A549 (cell line): ENCODE results near the gene LPCAT4. TPM values are rescaled to one million over a fixed set of nuclear protein-coding genes. Genes with fewer than 3 reads are reported as not detected.

Experiments
- ATAC-seq, 2 experiments: fragments of 200-7000 bp in 1 of 2; fragments of >200 bp in 1 of 2; cut with Nextera tagmentation in 1 of 2; cut with Tn5 transposase in 1 of 2; 3 replicates each; pipeline versions ENCODE4 v1.8.0 to v1.9.1; 2018 to 2020; ENCODE audit warnings: mild to moderate bottlenecking in 1 of 2, moderate library complexity in 1 of 2
- CTCF ChIA-PET: fragments of 300-600 bp; sonication (Branson Sonifier 250); formaldehyde crosslinking; extraction: SDS; loops from one replicate; lab custom pipeline; 2021; ENCODE audit warnings: antibody characterized with exemption, inconsistent platforms; lab: Yijun Ruan, JAX
- POLR2A ChIA-PET: fragments of 350-600 bp; formaldehyde crosslinking; extraction: SDS; loops from one replicate; lab custom pipeline; 2021; ENCODE audit warnings: antibody characterized with exemption, inconsistent platforms; lab: Yijun Ruan, JAX
- DNase-seq, 2 experiments: peaks; one replicate each; pipeline versions ENCODE4 v3.0.0 to v3.0.0-alpha.2; 2011 to 2016; ENCODE audit warnings: low read depth in 1 of 2, low spot score in 1 of 2
- FAIRE-seq: peaks from 2 replicates; lab custom pipeline; 2011; peaks lifted over from hg19 to GRCh38; lab: Jason Lieb, UNC
- H3K27ac ChIP-seq, 2 experiments: fragments of >200 bp; sonication (Bioruptor Twin); formaldehyde crosslinking; 3 replicates each; pipeline ENCODE4 v1.5.1; 2016 to 2017
- H3K4me1 ChIP-seq: fragments of >200 bp; sonication (Bioruptor Twin); formaldehyde crosslinking; 3 replicates; pipeline ENCODE4 v1.6.1; 2016
- H3K4me2 ChIP-seq: fragments of >200 bp; sonication (Bioruptor Twin); formaldehyde crosslinking; 3 replicates; pipeline ENCODE4 v1.6.1; 2016
- H3K4me3 ChIP-seq: fragments of >200 bp; sonication (Bioruptor Twin); formaldehyde crosslinking; 3 replicates; pipeline ENCODE4 v1.5.1; 2016
- H3K9me3 ChIP-seq: fragments of >200 bp; sonication (Bioruptor Twin); formaldehyde crosslinking; 3 replicates; pipeline ENCODE4 v1.6.1; 2016
- ATOH8 ChIP-seq: fragments of 250-450 bp; sonication (Bioruptor Pico); IDR thresholded peaks from 2 replicates; pipeline ENCODE4 v1.5.0; 2020; ENCODE audit warnings: low read depth, mild to moderate bottlenecking, moderate library complexity
- CBX8 ChIP-seq: fragments of 200-600 bp; sonication (generic); IDR thresholded peaks from 2 replicates; pipeline ENCODE4 v1.6.1; 2016
- CEBPB ChIP-seq, 2 experiments: fragments of >200 bp in 1 of 2; sonication (Bioruptor Twin) in 1 of 2; formaldehyde crosslinking in 1 of 2; IDR thresholded peaks; 2 replicates each; pipeline ENCODE4 v1.6.1; 2012 to 2016
- CTCF ChIP-seq: fragments of >200 bp; sonication (Bioruptor Twin); formaldehyde crosslinking; IDR thresholded peaks from 3 replicates; pipeline ENCODE4 v1.5.1; 2016
- E2F6 ChIP-seq: IDR thresholded peaks from 2 replicates; pipeline ENCODE4 v1.6.1; 2012; ENCODE audit warnings: low read depth, borderline replicate concordance
- EHF ChIP-seq: fragments of 250-450 bp; sonication (Bioruptor Pico); IDR thresholded peaks from 2 replicates; pipeline ENCODE4 v1.5.0; 2020; ENCODE audit warnings: mild to moderate bottlenecking
- EP300 ChIP-seq, 2 experiments: fragments of >200 bp; sonication (Bioruptor Twin); formaldehyde crosslinking; IDR thresholded peaks; 2 replicates in 1 of 2; 3 replicates in 1 of 2; pipeline ENCODE4 v1.6.1; 2016 to 2017
- FOSB ChIP-seq: fragments of 250-450 bp; sonication (Bioruptor Pico); IDR thresholded peaks from 2 replicates; pipeline ENCODE4 v1.5.0; 2020; ENCODE audit warnings: mild to moderate bottlenecking, moderate library complexity
- HEYL ChIP-seq: fragments of 250-450 bp; sonication (Bioruptor Pico); IDR thresholded peaks from 2 replicates; pipeline ENCODE4 v1.8.0; 2021; ENCODE audit warnings: mild to moderate bottlenecking, moderate library complexity
- JUN ChIP-seq, 2 experiments: fragments of >200 bp; sonication (Bioruptor Twin); formaldehyde crosslinking; IDR thresholded peaks; 2 replicates in 1 of 2; 3 replicates in 1 of 2; pipeline ENCODE4 v1.6.1; 2016 to 2017
- JUNB ChIP-seq: fragments of >200 bp; sonication (Bioruptor Twin); formaldehyde crosslinking; IDR thresholded peaks from 2 replicates; pipeline ENCODE4 v1.6.1; 2016
- MAFK ChIP-seq: fragments of 450-650 bp; IDR thresholded peaks from 2 replicates; pipeline ENCODE4 v1.6.1; 2014; ENCODE audit not compliant: partially characterized antibody
- MAZ ChIP-seq: fragments of 150-350 bp; IDR thresholded peaks from 2 replicates; pipeline ENCODE4 v1.6.1; 2014; ENCODE audit warnings: antibody characterized with exemption, low read depth, low read length, borderline replicate concordance
- PBX3 ChIP-seq: IDR thresholded peaks from 2 replicates; pipeline ENCODE4 v1.6.1; 2012
- PHF8 ChIP-seq: fragments of 200-600 bp; sonication (generic); IDR thresholded peaks from 2 replicates; pipeline ENCODE4 v1.6.1; 2016; ENCODE audit warnings: low read depth, mild to moderate bottlenecking, antibody characterized with exemption, moderate library complexity, borderline replicate concordance
- POLR2A ChIP-seq: IDR thresholded peaks from 2 replicates; pipeline ENCODE4 v1.6.1; 2012; ENCODE audit warnings: mild to moderate bottlenecking, low read length
- POLR2AphosphoS2 ChIP-seq: conservative IDR thresholded peaks from 2 replicates; pipeline ENCODE4 v1.6.1; 2012; ENCODE audit warnings: low read length, improper control_type of control experiment, inconsistent platforms
- RARB ChIP-seq: fragments of 250-450 bp; sonication (Bioruptor Pico); IDR thresholded peaks from 2 replicates; pipeline ENCODE4 v1.8.0; 2021; ENCODE audit warnings: mild to moderate bottlenecking, moderate library complexity
- REST ChIP-seq: fragments of 200-600 bp; sonication (generic); IDR thresholded peaks from 2 replicates; pipeline ENCODE4 v1.6.1; 2016; ENCODE audit warnings: antibody characterized with exemption, mild to moderate bottlenecking, moderate library complexity
- RFX5 ChIP-seq: fragments of 450-650 bp; IDR thresholded peaks from 2 replicates; pipeline ENCODE4 v1.7.1; 2014; ENCODE audit warnings: antibody characterized with exemption, mild to moderate bottlenecking, moderate library complexity
- TFCP2L1 ChIP-seq: fragments of 250-450 bp; sonication (Bioruptor Pico); IDR thresholded peaks from 2 replicates; pipeline ENCODE4 v1.5.0; 2021; ENCODE audit warnings: mild to moderate bottlenecking
- TP53 ChIP-seq: fragments of 250-450 bp; sonication (Bioruptor Pico); IDR thresholded peaks from 2 replicates; pipeline ENCODE4 v1.5.0; 2021; ENCODE audit warnings: mild to moderate bottlenecking, moderate library complexity
- USF2 ChIP-seq: fragments of 450-650 bp; IDR thresholded peaks from 2 replicates; pipeline ENCODE4 v1.6.1; 2014; ENCODE audit warnings: antibody characterized with exemption
- ZSCAN20 ChIP-seq: fragments of 250-450 bp; sonication (Bioruptor Pico); IDR thresholded peaks from 2 replicates; pipeline ENCODE4 v1.8.0; 2022; ENCODE audit warnings: mild to moderate bottlenecking, moderate library complexity
- WGBS: methylation state at CpG from one replicate; pipeline ENCODE4 v1.1.6; 2017; ENCODE audit errors: missing lambda C conversion rate; 5-methylcytosine and 5-hydroxymethylcytosine counted together
- polyA plus RNA-seq, 4 experiments: library from polyadenylated mRNA; depleted of rRNA in 3 of 4; stranded (reverse); fragments of >200 nt; fragmentation: RNase III in 1 of 4; extraction: RNeasy Plus Mini Kit Qiagen cat#74134 plus additional on column Dnase treatment in 1 of 4; gene quantifications; 2 replicates in 3 of 4; 3 replicates in 1 of 4; pipeline ENCODE4 v1.2.3, GENCODE V29; 2011 to 2017

LPCAT4 gene
- polyA plus RNA-seq, 2 of the 4 experiments (the other 2 are of a cell fraction): 42.9 to 50.1 TPM

- ChIA-PET CTCF (interaction anchor here (1.3 to 4.9 kb wide), 6 partner anchors 14 to 154 kb away, joined by 3 to 34 read pairs (median 6); partner anchors contain the start of genes KATNBL1, NOP10 and NUTM1), POLR2A (interaction anchor here (0.9 to 1.9 kb wide), 2 partner anchors 23 to 227 kb away, joined by 4 to 5 read pairs; partner anchors contain the start of gene SLC12A6)
- Histone ChIP-seq H3K4me2 (no peak overlapping the region), H3K4me1 (peaks cover 19% of the 10 kb centered on the region), H3K27ac (no peak overlapping the region), H3K4me3 (no peak overlapping the region), H3K9me3 (no peaks in the 10 kb centered on the region)
- DNase-seq: no peak
- TF ChIP-seq TP53 (CRISPR knock-in tag) (no peak), USF2 (no peak), FOSB (CRISPR knock-in tag) (no peak), CBX8 (no peak), POLR2AphosphoS2 (no peak), EHF (CRISPR knock-in tag) (no peak), REST (no peak), PHF8 (no peak), PBX3 (no peak), MAFK (no peak), E2F6 (no peak), RFX5 (no peak), CEBPB (IDR thresholded peaks at IDR 0.05) (no peak)
- no peak for ATAC-seq
- no peak for FAIRE-seq
- 94% methylated on average over 7 of the region's 7 CpGs for WGBS
Measured at GRCh38 chr15:34361278-34361677, 5.7 kb downstream of the LPCAT4 start.

GRCh38 chr15:34360298-34360697 is 6.7 kb downstream of the LPCAT4 start:
- no peaks in the 10 kb centered on the region for H3K9me3 ChIP-seq
- peak; percentile 77 for FAIRE-seq
- 50% methylated on average over 1 of the region's 1 CpG for WGBS
- POLR2A ChIA-PET: interaction anchor here (0.9 to 1.9 kb wide), 2 partner anchors 22 to 228 kb away, joined by 4 to 5 read pairs; partner anchors contain the start of gene SLC12A6
- no peak overlapping the region for H3K4me2 ChIP-seq
- peaks cover 11% of the 10 kb centered on the region; the same call in 2 of the 3 replicates for H3K4me1 ChIP-seq
- peak in 1 of 2 experiments; percentile 23 for DNase-seq
- H3K27ac ChIP-seq: no peak overlapping the region
- H3K4me3 ChIP-seq: no peak overlapping the region
- CTCF ChIA-PET: interaction anchor here (0.6 to 4.9 kb wide), 10 partner anchors 7 to 273 kb away, joined by 3 to 34 read pairs (median 6); partner anchors contain the start of genes KATNBL1, LPCAT4, NOP10 and NUTM1
- peak; percentile 48 to 49; a peak in 3 of 6 replicates for ATAC-seq
- no peak for TF ChIP-seq JUNB
- no peak for TF ChIP-seq PHF8
- TF ChIP-seq JUN (IDR thresholded peaks at IDR 0.05): no peak
- no peak for TF ChIP-seq TFCP2L1
- no peak for TF ChIP-seq HEYL (CRISPR knock-in tag)
- no peak for TF ChIP-seq TP53 (CRISPR knock-in tag)
- no peak for TF ChIP-seq ATOH8 (CRISPR knock-in tag)
- TF ChIP-seq FOSB (CRISPR knock-in tag): no peak
- TF ChIP-seq MAFK: no peak
- TF ChIP-seq EP300 (IDR thresholded peaks at IDR 0.05): no peak
- no peak for TF ChIP-seq MAZ
- TF ChIP-seq CTCF: no peak
- TF ChIP-seq RARB (CRISPR knock-in tag): no peak
- TF ChIP-seq E2F6: no peak
- TF ChIP-seq ZSCAN20 (CRISPR knock-in tag): no peak
- TF ChIP-seq POLR2A: no peak
- TF ChIP-seq CEBPB (IDR thresholded peaks at IDR 0.05): no peak
